Upper lobe of right lung (tissue), 1 donor: ENCODE results near the gene ADAM22. TPM values are rescaled to one million over a fixed set of nuclear protein-coding genes. Genes with fewer than 3 reads are reported as not detected.

Experiments used
- ATAC-seq: fragments of 200-7000 bp; cut with Tn5 transposase; one replicate; pipeline ENCODE4 v1.9.1; 2020; ENCODE audit warnings: mild to moderate bottlenecking, moderate library complexity
- DNase-seq: peaks from one replicate; pipeline ENCODE4 v3.0.0-alpha.2; 2020
- H3K27ac ChIP-seq: fragments of 200-600 bp; one replicate; pipeline ENCODE4 v1.8.0; 2022
- H3K27me3 ChIP-seq: fragments of 200-600 bp; one replicate; pipeline ENCODE4 v1.8.0; 2022; ENCODE audit warnings: mild to moderate bottlenecking
- H3K36me3 ChIP-seq: fragments of 200-600 bp; one replicate; pipeline ENCODE4 v1.8.0; 2022
- H3K4me1 ChIP-seq: fragments of 200-600 bp; one replicate; pipeline ENCODE4 v1.8.0; 2022
- H3K4me3 ChIP-seq: fragments of 200-600 bp; one replicate; pipeline ENCODE4 v1.8.0; 2022; ENCODE audit warnings: mild to moderate bottlenecking
- H3K9me3 ChIP-seq: fragments of 200-600 bp; one replicate; pipeline ENCODE4 v1.8.0; 2022
- intact Hi-C: fragments of 100-400 bp; cut with DNase I; formaldehyde crosslinking; loops from one replicate; pipeline ENCODE4 v1.11.0; 2022
- total RNA-seq: library from RNA; stranded (reverse); fragmentation: NEBNext Ultra II Directional; extraction: Animal tissue kit (Norgen Biotek cat#: 25700); gene quantifications from one replicate; pipeline ENCODE4 v1.2.1, GENCODE V29; 2021
- TF ChIP-seq, protein P1 (sequence below): fragments of 200-600 bp; IDR thresholded peaks from one replicate; pipeline ENCODE4 v1.8.0; 2022; ENCODE audit warnings: antibody characterized with exemption
- donor health status: DM: no; HTN: yes; CAD: no; lungs with severe emphysema.

ADAM22 gene
- total RNA-seq, 1 donor from 2014 or later: 4.3 TPM

GRCh38 chr7:88191911-88192310, 257.9 kb downstream of the ADAM22 start:
- TF ChIP-seq, protein P1, sequence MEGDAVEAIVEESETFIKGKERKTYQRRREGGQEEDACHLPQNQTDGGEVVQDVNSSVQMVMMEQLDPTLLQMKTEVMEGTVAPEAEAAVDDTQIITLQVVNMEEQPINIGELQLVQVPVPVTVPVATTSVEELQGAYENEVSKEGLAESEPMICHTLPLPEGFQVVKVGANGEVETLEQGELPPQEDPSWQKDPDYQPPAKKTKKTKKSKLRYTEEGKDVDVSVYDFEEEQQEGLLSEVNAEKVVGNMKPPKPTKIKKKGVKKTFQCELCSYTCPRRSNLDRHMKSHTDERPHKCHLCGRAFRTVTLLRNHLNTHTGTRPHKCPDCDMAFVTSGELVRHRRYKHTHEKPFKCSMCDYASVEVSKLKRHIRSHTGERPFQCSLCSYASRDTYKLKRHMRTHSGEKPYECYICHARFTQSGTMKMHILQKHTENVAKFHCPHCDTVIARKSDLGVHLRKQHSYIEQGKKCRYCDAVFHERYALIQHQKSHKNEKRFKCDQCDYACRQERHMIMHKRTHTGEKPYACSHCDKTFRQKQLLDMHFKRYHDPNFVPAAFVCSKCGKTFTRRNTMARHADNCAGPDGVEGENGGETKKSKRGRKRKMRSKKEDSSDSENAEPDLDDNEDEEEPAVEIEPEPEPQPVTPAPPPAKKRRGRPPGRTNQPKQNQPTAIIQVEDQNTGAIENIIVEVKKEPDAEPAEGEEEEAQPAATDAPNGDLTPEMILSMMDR: no peak

GRCh38 chr7:88200261-88200660, 266.2 kb downstream of the ADAM22 start:
- DNase-seq (no peak), ATAC-seq (no peak)
- TF ChIP-seq, protein P1: no peak
- Histone ChIP-seq H3K9me3 (no peaks in the 10 kb centered on the region), H3K4me1 (no peaks in the 10 kb centered on the region), H3K36me3 (peaks cover 31% of the 10 kb centered on the region), H3K4me3 (no peak overlapping the region), H3K27me3 (no peaks in the 10 kb centered on the region), H3K27ac (no peak overlapping the region)
- intact Hi-C loops: no loop called here

More at GRCh38 chr7:88191911-88192310, 257.9 kb downstream of the ADAM22 start:
- no peak for ATAC-seq
- DNase-seq: no peak
- no peaks in the 10 kb centered on the region for H3K9me3 ChIP-seq
- H3K36me3 ChIP-seq: no peaks in the 10 kb centered on the region
- no peaks in the 10 kb centered on the region for H3K4me1 ChIP-seq
- H3K27me3 ChIP-seq: no peaks in the 10 kb centered on the region
- intact Hi-C loops: no loop called here
- H3K4me3 ChIP-seq: no peak overlapping the region
- no peak overlapping the region for H3K27ac ChIP-seq

- TF ChIP-seq, protein P1: no peak
- intact Hi-C loops: no loop called here
- DNase-seq (no peak), ATAC-seq (no peak)
- H3K4me1 ChIP-seq: no peaks in the 10 kb centered on the region
- no peak overlapping the region for H3K27ac ChIP-seq
- H3K27me3 ChIP-seq: no peaks in the 10 kb centered on the region
- peaks cover 36% of the 10 kb centered on the region for H3K36me3 ChIP-seq
- H3K9me3 ChIP-seq: no peaks in the 10 kb centered on the region
- no peak overlapping the region for H3K4me3 ChIP-seq
These were observed 266.7 kb downstream of the ADAM22 start for GRCh38 chr7:88200789-88201188.

DNA sequence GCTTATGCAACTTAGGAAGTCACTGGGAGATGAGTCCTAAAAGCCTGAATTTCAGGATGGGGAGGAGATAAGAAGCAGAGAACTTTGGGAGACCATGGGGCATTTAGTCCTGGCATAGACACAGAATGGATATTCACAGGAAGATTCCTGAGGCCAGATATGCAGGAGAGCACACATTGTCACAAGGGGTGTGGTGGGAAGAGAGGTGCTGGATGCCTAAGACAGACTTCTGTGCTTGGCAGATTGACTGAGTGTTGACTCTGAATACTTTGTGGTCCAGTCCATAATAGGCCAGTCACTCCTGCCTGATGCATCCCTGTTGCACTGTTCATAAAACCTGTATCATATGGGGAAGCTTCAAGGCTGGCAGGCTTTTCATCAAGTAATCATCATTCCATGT, 267.3 kb downstream of the ADAM22 start:
- H3K9me3 ChIP-seq: no peaks in the 10 kb centered on the region
- intact Hi-C loops: no loop called here
- no peaks in the 10 kb centered on the region for H3K27me3 ChIP-seq
- DNase-seq: no peak
- peaks cover 41% of the 10 kb centered on the region for H3K36me3 ChIP-seq
- no peaks in the 10 kb centered on the region for H3K4me1 ChIP-seq
- no peak overlapping the region for H3K4me3 ChIP-seq
- ATAC-seq: no peak
- H3K27ac ChIP-seq: no peak overlapping the region
- TF ChIP-seq, protein P1: no peak

DNA sequence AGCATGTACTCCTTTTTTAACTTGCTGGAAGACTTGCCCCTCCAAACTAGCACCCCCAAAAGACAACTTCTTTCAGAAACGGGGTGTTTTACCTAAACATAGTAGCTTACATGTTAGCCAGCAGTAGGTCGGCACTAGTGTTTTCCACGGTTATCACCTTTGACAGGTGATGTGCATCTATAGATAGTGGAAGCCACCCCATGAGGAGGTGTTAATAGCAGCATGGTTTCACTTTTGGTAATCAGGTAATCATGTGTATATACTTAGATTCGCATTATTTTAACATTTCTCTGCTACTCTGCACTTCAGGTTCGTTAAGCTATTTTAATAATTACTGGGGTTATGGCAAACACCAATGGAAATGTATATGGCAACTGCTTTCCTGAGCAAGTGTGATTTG, 268.2 kb downstream of the ADAM22 start:
- intact Hi-C loops: no loop called here
- peaks cover 51% of the 10 kb centered on the region for H3K36me3 ChIP-seq
- DNase-seq (no peak), ATAC-seq (no peak)
- no peak overlapping the region for H3K4me3 ChIP-seq
- H3K27me3 ChIP-seq: no peaks in the 10 kb centered on the region
- TF ChIP-seq, protein P1: no peak
- no peaks in the 10 kb centered on the region for H3K4me1 ChIP-seq
- H3K9me3 ChIP-seq: no peaks in the 10 kb centered on the region
- no peak overlapping the region for H3K27ac ChIP-seq

GRCh38 chr7:88202799-88203198, 268.7 kb downstream of the ADAM22 start:
- Histone ChIP-seq H3K27me3 (no peaks in the 10 kb centered on the region), H3K4me3 (no peak overlapping the region), H3K9me3 (no peaks in the 10 kb centered on the region), H3K36me3 (peaks cover 56% of the 10 kb centered on the region), H3K4me1 (no peaks in the 10 kb centered on the region), H3K27ac (no peak overlapping the region)
- ATAC-seq (no peak), DNase-seq (no peak)
- intact Hi-C loops: no loop called here
- TF ChIP-seq, protein P1: no peak
